Ovary (tissue), 3 donors: ENCODE data around the gene ERVK3-1.

Experiments
- CTCF ChIP-seq, 3 donors: fragments of 450-650 bp in 2 of 3; fragments of 200-600 bp in 1 of 3; IDR thresholded peaks; one replicate each; pipeline versions ENCODE4 v1.5.1 to v1.8.0; 2016 to 2022; ENCODE audit warnings: antibody characterized with exemption in 3 of 3, mild to moderate bottlenecking in 1 of 3
- EP300 ChIP-seq: sonication (generic); formaldehyde crosslinking; IDR thresholded peaks from one replicate; pipeline ENCODE4 v1.6.1; 2017; ENCODE audit warnings: antibody characterized with exemption
- POLR2A ChIP-seq: fragments of 450-650 bp; IDR thresholded peaks from one replicate; pipeline ENCODE4 v1.6.1; 2017; ENCODE audit warnings: antibody characterized with exemption, mild to moderate bottlenecking, moderate library complexity
- donor health status: DM: no; HTN: no; CAD: no.

GRCh38 chr19:58265100-58265499 is 40.1 kb upstream of the ERVK3-1 start:
- TF ChIP-seq CTCF (IDR thresholded peaks at IDR 0.05), result no peak
- TF ChIP-seq EP300, result no peak
- TF ChIP-seq POLR2A, result no peak
